NCI-H1105 (cell line): ENCODE measurements around the gene CCL7.
"Not testable (repeated sequence)": the region's sequence is repeated elsewhere in the genome, so short reads cannot be mapped to it uniquely, and the experiment has no call there.

ENCODE experiments used
- DNase-seq: peaks from one replicate; lab custom pipeline; 2025; lab: John Stamatoyannopoulos, UW

Gene CCL7

DNA sequence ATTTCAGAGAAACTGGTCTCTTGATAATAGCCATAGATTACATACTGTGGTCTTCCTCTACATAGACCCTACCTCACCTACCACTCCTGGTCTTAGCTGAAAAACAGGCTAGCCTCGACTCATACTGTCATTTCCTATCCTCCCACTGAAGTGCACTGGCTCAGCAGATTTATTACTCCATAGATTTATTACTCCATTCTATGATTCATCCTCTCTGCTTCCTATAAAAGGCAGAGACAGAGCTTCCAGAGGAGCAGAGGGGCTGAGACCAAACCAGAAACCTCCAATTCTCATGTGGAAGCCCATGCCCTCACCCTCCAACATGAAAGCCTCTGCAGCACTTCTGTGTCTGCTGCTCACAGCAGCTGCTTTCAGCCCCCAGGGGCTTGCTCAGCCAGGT, at the start of gene CCL7:
CCL7 (plus strand) TSS at position 253 of the 400 bp plus-strand sequence; CDS start at position 323, 70 bp downstream.
- no peak for DNase-seq

DNA sequence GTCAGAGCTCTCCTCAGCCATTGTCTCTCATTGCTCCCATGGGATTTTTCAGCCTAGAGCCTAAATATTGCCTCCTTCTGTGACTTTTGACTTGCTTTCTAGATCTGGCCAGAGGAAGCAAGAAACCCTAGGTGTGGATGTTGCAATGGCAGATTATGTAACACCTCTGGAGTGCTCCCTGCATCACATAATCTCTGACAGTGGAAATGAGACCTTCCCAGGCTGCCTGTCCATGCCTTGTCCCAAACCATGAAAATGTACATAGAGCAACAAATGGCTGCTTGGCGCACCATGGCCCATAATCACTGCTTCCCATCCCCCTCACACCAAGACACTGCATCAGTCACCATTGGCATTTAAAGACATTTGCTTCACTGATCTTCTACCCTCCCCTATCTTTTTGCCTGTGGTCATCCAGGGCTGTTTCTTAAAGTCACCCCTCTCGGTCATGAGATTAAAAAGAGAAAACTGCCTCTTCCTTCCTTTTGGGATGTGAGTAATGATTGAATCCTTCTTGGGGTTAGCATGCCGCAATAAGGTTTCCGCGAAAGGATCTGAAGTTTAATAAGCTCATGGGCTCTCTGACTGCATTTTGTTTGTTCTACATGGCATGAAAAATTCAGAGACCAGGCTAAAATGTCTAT, 49.1 kb upstream of the CCL7 start:
- no peak for DNase-seq

DNA sequence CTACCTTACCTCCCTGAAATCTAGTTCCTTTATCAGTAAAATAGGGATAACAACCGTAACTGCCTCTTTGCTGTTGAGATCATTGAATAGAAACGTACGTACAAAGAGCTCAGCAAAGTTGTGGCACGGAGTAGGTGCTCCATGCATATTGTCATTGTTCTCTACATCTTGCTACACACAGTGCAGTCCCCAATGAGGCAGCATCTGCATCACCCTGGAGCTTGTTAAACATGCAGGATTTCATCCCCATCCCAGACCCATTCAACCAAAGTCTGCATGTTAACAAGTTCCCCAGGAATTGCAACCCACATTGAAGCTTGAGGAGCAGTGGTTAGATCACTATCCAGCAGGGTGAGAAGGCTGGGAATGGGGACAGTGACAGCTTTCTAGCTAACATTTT, 48.6 kb upstream of the CCL7 start:
- DNase-seq = no peak

DNA sequence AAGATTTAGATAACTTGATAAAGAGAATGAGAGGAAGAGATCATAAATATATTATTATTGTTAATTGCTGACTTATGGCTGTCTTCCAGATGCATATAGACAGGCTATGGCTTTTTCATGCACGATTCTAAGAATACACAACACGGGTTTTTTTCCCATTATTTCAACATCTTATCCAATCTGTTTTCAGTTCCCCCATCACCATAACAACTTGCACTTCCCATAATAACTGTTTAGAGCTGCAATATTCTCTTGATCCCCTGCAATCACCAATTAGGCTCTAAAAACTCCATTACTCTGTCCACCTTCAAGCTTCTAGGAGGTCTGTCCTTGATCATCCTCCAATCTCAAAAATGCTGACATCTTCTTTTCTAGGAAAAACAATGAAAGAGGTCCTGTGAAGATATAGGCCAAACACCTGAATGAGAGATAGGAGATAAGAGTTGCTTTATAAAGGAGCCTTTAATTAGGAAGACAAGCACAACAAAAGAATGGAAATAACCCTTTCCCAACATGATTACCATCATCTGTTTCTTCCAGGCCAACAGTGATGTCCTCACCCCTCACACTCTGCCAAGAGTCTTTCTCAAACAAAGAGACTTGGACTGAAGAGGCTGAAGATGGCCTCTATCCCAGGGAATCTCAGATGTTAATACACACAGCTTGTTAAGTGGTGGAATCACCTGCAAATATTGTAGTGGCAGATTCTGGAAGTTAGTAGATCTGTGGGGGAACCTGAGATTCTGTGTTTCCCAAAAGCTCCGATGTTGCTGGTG, 47.1 kb upstream of the CCL7 start:
- DNase-seq = no peak

DNA sequence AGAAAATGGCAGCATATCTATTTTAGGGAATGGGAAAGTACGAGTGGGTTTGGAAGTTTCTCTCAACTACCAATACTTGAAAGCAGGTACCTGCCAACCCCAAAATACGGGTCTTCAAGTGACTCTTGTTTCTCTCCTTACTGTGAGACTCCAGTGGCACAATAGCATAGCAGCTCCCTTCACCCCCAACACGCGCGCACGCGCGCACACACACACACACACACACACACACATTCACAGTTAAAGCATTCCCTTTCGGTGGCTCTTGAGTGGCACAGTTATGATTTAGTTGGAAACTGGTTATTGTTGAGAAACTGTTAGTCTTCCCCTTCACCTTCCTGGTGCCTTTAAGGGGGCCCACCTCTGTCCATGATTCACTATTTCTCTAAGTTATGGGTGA, 45.0 kb upstream of the CCL7 start:
- no peak for DNase-seq

DNA sequence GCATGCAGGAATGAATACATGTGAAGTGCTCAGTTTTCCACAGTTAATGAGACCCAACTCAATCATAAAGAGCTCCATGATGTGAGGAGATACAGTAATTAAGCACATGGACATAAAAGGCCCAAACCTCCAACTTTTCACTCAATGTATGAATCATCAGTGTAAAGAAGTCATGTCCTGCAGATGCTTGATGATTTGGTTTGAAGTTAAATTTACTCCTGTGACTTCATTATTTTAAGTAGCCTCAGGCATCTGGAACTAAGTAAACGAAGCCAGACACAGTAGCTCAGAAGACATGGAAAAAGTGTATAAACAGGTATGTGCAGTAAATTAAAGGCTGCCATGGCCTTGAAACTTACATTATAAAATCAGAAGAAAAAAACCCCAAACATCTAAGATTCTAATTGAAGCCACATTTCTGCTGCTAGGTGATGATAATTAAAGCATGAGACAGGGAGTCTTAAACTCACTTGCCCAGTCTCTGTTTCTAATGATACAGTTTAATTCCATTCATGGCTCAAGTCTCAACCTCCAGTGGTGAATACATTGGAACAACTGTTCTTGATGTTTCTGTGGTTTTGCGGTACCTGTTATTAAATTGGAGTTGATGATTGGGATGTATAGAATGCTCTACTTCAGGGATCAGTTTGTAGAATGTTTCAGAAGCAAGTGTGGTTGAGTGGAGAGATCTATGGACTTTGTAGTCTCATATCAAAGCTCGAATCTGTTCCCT, 43.8 kb upstream of the CCL7 start:
- no peak for DNase-seq

DNA sequence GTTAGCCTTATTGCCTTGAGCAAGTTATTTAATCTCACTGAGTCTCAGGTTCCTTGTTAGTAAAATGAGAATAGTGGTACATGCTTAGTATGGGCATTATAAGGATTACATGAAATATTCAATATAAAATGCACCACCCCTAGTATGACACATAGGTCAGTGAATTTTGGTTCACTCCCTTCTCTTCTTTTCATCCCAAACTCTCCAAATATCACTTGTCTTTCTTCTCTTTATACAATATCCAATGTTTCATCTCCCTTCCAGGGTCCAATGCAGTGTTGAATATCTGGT, 43.3 kb upstream of the CCL7 start:
- no peak for DNase-seq

DNA sequence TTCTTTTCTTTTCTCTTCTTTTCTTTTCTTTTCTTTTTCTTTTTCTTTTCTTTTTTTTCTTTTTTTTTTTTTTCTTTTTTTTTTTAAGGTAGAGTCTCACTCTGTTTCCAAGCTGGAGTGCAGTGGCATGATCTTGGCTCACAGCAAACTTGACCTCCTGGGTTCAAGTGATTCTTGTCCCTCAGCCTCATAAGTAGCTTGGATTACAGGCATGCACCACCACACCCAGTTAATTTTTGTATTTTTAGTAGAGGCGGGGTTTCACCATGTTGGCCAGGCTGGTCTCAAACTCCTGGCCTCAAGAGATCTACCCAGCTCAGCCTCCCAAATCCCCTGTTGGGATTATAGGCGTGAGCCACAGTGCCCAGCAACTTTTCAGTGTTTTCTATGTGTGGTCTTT, 42.7 kb upstream of the CCL7 start:
- DNase-seq = not testable (repeated sequence)

DNA sequence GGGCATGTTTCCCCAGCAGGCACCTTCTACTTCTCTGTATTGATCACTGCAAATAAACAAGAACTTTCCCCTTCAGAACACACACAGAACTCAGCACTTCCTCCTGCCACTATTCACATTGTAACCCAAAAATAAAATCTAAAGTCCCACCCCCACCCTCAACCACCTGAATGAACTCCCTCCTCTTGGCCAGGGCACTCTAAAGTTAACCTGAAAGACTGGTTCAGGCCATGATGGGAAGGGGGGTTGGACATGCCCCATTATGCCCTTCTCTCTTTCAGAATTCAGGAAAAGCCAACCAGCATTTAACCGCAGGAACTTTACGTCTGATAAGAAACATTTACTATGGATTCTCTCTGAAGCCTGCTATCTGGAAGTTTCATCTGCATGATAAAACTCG, 42.3 kb upstream of the CCL7 start:
- no peak for DNase-seq

DNA sequence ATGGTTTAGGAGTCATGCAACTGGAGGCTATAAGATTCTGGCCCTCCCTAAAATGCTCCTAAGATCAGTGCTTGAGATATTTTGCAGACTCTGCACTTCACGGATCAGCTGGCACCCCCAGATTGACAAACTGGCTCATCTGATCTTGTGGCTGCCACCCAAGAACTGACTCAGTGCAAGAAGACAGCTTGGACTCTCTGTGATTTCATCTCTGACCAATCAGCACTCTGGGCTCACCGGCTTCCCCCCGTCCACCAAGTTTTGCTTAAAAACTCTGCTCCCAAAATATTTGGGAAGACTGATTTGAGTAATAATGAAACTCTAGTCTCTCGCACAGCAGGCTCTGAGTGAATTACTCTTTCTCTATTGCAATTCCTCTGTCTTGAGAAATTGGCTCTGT, 41.2 kb upstream of the CCL7 start:
- DNase-seq = no peak

DNA sequence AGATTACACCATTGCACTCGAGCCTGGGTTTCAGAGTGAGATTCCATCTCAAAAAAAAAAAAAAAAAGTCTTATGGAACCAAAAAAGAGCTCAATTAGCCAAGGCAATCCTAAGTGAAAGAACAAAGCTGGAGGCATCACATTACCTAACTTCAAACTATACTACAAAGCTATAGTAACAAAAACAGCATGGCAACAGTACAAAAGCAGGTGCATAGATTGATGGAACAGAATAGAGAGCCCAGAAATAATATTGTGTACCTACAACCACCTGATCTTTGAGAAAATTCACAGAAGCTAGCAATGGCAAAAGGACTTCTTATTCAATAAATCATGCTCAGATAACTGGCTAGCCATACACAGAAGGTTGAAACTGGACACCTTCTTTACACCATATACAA, 39.7 kb upstream of the CCL7 start:
- no peak for DNase-seq

DNA sequence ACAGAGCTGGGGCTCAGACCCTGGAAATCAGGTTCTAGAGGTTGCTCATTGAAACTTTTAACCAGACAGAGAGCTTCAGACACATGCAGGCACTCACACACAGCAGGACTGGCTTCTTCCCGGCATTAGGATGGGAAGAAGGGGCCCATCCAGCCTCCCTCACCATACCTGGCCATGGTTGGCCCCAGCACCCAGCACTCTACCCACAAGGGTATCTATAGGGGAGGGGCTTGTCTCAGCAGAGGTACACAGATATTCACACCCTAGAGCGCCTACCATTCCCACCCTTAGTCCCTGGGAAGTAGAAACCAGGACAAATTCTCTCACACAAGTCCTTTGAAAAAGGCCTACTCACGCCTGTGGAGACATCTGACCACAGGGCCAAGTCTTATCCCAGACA, 35.4 kb upstream of the CCL7 start:
- DNase-seq = no peak

DNA sequence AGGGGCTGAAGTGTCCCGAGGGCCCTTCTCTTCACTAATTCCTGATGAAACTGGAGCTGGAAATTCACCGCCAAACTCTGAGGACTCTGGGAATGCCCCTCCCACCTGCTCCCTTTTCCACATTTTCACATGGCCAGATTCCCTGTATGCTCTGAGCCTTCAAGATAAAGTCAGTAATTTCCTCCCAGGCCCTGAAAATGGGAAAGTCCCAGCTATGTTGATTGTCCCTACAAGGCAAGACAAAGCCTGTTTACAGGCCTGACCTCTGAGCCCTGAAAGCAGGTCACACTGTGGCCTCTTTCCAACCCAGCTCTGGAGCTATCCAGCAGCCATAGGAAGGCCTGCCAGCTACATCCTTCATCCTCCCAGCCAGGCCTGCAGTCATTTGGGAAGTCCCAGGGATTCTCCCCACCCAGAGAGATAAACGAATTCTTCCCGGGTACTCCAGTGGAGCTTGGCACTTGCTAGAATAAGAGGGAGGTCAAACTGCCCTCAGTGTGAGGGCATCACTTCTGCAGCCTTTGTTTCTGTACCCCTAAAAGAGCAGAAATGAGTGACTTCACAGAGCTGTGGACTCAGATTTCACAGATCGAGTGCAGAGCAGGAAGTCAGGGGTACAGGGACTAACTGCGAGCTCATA, 34.5 kb upstream of the CCL7 start:
- no peak for DNase-seq

DNA sequence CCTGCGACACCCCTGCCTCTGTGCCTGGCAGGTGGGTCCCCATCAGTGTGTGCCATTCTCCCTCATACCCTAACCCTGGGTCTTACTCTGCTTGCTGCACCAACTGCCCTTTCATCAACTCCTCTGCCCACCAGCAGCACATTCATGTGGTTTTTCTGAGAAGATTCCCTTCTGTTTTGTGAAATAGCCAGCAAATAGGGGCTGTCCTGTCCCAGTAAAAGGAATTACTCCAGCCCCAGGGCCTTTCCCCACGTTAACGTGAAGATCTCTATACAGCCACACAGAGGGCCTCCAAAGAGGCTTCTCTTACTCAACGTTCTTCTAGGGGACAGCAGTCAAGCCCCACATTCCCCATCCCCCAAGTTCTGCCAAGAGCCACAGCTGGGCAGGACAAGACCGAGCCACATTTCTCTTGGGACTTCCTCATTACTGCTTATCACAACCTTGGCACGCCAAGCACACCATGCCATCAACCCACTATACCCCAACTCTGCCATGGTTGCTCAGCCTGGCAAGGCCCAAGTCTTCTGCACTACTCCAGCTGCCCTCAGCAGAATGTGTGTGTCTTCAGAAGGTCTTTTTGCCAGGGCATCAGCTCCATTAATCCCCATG, 33.6 kb upstream of the CCL7 start:
- DNase-seq = no peak

DNA sequence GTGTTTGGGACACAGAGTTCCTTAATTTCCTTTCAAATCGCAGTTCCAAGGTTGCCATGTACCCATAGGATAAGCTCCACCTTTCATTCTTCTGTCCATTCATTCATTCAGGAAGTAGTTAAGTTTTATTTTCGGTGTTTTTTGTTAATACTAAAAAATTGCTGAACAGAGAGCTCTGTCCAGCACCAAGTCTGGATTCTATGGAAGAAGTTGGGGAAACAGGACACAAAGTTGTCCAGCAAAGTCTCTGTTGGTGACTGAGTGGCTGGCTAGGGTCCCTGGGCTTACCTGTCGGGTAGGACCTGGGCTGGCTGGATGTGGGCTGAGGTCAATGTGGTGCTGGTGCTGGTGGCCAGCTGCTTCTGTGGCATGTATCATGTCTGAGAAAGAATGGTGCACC, 32.6 kb upstream of the CCL7 start:
- no peak for DNase-seq

DNA sequence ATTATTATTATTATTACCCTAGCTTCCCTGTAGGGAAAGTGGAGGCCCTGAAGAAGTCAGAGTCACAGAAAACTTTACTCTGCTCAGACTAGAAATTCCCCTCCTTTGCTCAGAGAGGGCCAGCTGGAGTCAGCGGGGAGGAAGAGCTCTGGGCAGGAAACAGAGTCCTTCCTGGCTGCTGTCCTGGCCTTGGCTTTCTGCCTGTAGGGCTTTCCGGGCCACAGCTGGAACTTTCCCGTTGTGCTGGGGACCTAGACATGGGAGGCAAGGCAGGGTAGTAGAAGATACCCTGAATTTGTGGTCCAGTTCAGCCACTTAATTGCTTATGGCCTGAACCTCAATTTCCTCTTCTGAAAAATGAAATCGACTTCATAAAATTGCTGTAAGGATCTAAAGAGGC, 29.0 kb upstream of the CCL7 start:
- no peak for DNase-seq

DNA sequence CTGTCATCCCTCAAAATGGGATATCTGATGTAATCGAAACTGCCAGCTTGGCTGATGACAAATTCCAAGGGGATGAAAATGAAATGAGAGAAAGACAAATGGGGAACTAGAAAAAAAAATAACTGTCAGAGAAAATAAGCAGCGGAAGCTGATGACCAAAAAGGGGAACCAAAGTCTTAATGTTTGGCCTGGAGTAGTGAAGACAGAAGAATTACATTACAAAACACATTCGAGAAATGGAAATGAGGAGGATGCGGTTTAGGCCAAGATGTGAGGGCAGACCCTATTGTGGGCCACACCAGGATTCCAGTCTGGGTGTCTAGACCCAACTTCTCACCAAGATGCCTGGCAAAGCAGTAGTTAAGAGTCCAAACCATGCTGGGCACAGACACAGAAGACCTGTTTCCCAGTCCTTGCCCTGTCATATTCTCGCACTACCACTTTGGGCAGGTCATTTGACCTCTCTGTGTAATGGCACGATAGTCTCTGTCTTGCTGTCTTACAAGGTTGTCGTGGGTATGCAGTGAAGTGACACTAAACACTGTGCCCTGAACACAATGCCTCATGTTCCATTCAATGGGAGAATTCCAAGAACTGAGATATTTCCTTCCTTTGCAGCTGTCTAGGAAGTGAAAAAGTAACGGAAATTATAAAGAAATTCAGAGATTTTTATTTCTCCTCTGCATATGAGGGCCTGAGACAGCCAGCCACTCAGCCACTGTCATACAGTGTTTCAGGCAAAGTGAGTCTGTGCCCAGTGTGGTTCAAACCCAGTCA, 27.2 kb upstream of the CCL7 start:
- DNase-seq = no peak

DNA sequence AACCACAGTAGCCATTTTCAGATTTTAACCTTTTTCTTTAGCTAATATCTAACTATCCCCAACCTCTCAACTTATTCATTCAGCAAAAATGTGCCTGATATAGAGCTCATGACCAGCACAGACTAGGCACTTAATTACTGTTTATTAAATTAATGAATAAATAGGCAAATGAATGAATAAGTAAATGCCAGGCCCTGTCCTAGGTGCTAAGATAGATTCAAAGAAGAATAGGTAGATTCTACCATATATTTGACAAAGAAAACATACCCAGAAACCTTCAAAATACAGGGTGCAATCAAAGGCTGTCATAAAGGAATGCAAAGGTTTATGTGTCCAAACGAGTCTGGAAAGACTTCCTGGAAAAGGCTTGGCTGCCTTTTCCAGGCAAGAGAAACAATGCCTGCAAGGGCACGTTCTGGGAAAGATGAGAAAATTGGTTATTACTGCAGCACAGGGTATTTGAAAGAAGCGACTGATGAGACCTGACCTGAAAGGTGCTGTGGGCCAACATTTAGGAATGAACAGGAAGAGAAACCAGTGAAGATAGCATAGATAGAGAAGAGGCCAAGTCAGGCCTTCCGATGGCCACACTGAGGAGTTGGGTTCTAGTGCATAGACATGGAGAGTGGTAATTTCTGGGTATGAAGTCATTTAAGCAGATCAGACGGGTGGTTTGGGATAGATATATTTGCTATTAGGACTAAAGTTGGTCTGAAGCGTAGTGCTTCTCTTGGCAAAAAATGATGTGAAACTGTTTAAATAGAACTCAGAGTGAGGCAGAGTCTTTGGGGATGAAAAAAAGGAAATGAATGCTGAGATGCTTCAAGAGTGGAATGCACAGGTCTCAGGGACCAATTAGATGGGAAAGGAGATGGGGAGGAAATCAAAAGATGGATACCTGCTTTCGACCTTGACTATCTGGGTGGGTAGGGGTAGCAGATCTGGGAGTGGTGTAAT, 26.4 kb upstream of the CCL7 start:
- DNase-seq = no peak

DNA sequence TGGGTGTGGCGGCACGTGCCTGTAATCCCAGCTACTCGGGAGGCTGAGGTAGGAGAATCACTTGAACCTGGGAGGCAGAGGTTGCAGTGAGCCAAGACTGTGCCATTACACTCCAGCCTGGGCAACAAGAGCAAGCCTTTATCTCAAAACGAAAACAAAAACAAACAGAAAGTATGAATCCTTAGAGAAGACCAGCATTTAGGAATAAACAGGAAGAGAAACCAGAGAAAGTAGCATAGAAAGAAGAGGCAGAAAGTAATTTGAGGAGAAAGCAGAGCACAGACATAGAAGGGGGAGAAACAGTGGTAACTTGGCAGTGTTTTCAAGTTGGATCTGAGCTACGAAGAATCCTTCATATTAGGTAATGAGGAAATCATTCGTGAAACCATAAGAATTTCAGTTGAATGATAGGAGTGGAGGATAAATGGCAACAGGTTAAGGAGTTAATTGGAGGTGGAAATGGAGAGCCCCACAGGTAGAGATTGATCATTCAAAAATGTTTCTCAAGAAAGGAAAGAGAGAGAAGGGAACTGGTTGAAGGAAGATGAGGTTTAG, 24.6 kb upstream of the CCL7 start:
- DNase-seq = no peak

DNA sequence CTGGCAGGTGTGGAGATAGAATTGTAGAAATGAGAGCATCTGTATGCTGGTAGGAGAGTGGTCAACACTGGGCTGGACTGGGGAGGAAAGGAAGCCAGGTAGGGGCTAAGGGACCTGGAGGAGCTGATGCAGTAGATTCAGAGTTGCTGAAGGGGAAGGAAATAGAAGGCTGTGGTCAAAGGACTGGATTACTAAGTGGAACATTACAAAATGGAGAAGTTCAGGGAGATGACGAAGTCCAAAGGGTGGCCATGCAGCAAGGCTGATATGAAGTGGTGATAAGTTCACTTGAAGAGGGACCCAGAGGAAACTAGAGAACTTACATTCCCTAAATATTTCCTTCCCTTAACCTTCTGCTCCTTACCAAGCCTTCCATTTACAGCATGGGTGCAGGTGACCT, 23.6 kb upstream of the CCL7 start:
- DNase-seq = no peak
